Tibial nerve (tissue), 4 donors: ENCODE measurements around the gene NR2F2. TPM values are rescaled to one million over a fixed set of nuclear protein-coding genes. Genes with fewer than 3 reads are reported as not detected.
A peak's percentile ranks its signal among the peaks of the same experiment; 100 is the strongest.

Source experiments
- DNase-seq, 2 donors: peaks; one replicate each; pipeline ENCODE4 v3.0.0-alpha.2; 2019; ENCODE audit warnings: low spot score in 2 of 2
- H3K27ac ChIP-seq, 4 donors: fragments of 200-600 bp; sonication (generic) in 3 of 4; one replicate each; pipeline ENCODE4 v1.5.1; 2017 to 2019; ENCODE audit warnings: mild to moderate bottlenecking in 1 of 4
- H3K27me3 ChIP-seq, 2 donors: fragments of 200-600 bp; sonication (generic) in 1 of 2; one replicate each; pipeline versions ENCODE4 v1.5.1 to v1.6.0; 2017 to 2019
- H3K36me3 ChIP-seq, 3 donors: fragments of 200-600 bp; sonication (generic); one replicate each; pipeline ENCODE4 v1.5.1; 2018 to 2019
- H3K4me1 ChIP-seq, 4 donors: fragments of 200-600 bp; sonication (generic) in 3 of 4; one replicate each; pipeline ENCODE4 v1.5.1; 2017 to 2019
- H3K4me3 ChIP-seq, 4 donors: fragments of 200-600 bp; sonication (generic) in 3 of 4; one replicate each; pipeline ENCODE4 v1.5.1; 2017 to 2019; ENCODE audit warnings: mild to moderate bottlenecking in 1 of 4, moderate library complexity in 1 of 4
- H3K9me3 ChIP-seq, 4 donors: fragments of 200-600 bp; sonication (generic) in 3 of 4; one replicate each; pipeline ENCODE4 v1.5.1; 2017 to 2019
- EP300 ChIP-seq, 2 donors: sonication (generic); formaldehyde crosslinking; IDR thresholded peaks; one replicate each; pipeline ENCODE4 v1.6.1; 2017; ENCODE audit warnings: antibody characterized with exemption in 2 of 2, mild to moderate bottlenecking in 1 of 2
- POLR2A ChIP-seq, 2 donors: fragments of 450-650 bp; IDR thresholded peaks; one replicate each; pipeline ENCODE4 v1.6.1; 2017; ENCODE audit warnings: antibody characterized with exemption in 2 of 2, mild to moderate bottlenecking in 2 of 2, moderate library complexity in 2 of 2
- WGBS, 2 donors: methylation state at CpG; one replicate each; pipeline ENCODE4 v1.1.5; 2018; 5-methylcytosine and 5-hydroxymethylcytosine counted together
- total RNA-seq, 4 donors: library from RNA; depleted of rRNA; stranded (reverse); fragments of >200 nt; gene quantifications; one replicate each; pipeline ENCODE4 v1.1.0, GENCODE V29; 2016
- TF ChIP-seq, protein P1 (sequence below), 5 experiments: fragments of 200-600 bp in 3 of 5; fragments of 450-650 bp in 2 of 5; sonication (generic) in 3 of 5; IDR thresholded peaks; one replicate each; pipeline ENCODE4 v1.5.1; 2016 to 2019; ENCODE audit warnings: antibody characterized with exemption in 5 of 5, mild to moderate bottlenecking in 3 of 5, moderate library complexity in 2 of 5

Gene NR2F2
- total RNA-seq, 4 donors from 2014 or later = 70.8 to 129 (median 124) TPM

DNA sequence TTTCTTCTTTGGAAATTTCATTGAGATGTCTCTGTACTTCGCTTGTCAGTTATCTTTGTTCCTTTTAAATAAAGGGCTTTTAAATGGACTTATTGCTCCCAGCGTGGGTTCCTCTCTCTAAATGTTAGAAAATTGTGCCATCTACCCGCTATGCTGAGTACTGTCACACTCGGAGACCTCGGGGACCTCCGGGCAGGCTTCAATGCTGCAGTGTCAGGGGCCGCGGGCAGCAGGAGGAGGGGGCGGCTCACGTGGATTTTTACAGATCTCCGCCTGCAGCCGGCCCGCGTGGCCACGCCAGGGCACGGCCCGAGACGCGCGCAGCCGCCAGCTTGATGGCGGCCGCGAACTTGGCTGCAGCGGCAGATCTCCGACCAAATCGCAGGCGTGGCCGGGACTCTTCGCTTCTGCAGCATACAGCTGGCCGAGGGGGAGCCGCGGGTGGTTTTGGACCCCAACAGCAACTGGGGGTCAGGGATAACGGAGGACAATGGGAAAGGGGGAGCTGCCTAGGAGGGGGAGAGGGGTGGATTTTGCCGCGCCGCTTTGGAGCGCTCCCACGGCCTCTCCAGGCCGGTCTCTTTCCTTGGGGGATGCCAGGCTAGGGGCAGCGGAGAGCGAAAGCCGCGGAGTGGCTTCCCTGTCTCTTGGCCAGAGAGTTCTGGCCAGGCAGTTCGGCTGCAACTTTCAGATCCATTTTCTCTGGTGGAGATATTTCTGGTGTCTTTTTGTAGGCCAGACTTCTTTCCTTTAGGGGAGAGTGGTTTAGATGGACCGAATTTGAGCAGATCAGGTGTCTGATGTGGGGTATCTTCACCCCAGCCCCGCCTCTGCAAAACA, 15.3 kb downstream of the NR2F2 start:
- peak in 1 of 2 donors; percentile 97 for TF ChIP-seq EP300 (IDR thresholded peaks at IDR 0.05)
- peak; percentile 67 to 84 for TF ChIP-seq POLR2A (IDR thresholded peaks at IDR 0.05)
- TF ChIP-seq, protein P1, sequence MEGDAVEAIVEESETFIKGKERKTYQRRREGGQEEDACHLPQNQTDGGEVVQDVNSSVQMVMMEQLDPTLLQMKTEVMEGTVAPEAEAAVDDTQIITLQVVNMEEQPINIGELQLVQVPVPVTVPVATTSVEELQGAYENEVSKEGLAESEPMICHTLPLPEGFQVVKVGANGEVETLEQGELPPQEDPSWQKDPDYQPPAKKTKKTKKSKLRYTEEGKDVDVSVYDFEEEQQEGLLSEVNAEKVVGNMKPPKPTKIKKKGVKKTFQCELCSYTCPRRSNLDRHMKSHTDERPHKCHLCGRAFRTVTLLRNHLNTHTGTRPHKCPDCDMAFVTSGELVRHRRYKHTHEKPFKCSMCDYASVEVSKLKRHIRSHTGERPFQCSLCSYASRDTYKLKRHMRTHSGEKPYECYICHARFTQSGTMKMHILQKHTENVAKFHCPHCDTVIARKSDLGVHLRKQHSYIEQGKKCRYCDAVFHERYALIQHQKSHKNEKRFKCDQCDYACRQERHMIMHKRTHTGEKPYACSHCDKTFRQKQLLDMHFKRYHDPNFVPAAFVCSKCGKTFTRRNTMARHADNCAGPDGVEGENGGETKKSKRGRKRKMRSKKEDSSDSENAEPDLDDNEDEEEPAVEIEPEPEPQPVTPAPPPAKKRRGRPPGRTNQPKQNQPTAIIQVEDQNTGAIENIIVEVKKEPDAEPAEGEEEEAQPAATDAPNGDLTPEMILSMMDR (IDR thresholded peaks at IDR 0.05) = peak; percentile 45 to 86 (median 70)
- Histone ChIP-seq H3K27ac (peak overlapping the region; percentile 95 to 100 (median 98)), H3K4me3 (peak overlapping the region; percentile 48 to 89 (median 74)), H3K4me1 (peaks cover 0 to 44% (median 18%) of the 10 kb centered on the region in 4 donors), H3K36me3 (no peaks in the 10 kb centered on the region), H3K27me3 (no peaks in the 10 kb centered on the region), H3K9me3 (no peaks in the 10 kb centered on the region)
- 1 to 2% methylated on average over 24 to 47 of the region's 47 CpGs for WGBS, 2 donors
- DNase-seq = peak; percentile 84 to 87

GRCh38 chr15:96346409-96346970, 16.0 kb downstream of the NR2F2 start:
- peak overlapping the region; percentile 48 to 89 (median 74) for H3K4me3 ChIP-seq
- TF ChIP-seq POLR2A (IDR thresholded peaks at IDR 0.05) (no peak), EP300 (IDR thresholded peaks at IDR 0.05) (no peak)
- TF ChIP-seq, protein P1 (IDR thresholded peaks at IDR 0.05) = no peak
- DNase-seq = no peak
- no peaks in the 10 kb centered on the region for H3K9me3 ChIP-seq
- no peaks in the 10 kb centered on the region for H3K27me3 ChIP-seq
- peak overlapping the region; percentile 95 to 100 (median 98) for H3K27ac ChIP-seq
- no peaks in the 10 kb centered on the region for H3K36me3 ChIP-seq
- H3K4me1 ChIP-seq = peaks cover 0 to 47% (median 19%) of the 10 kb centered on the region in 4 donors
- WGBS, 2 donors = 6 to 8% methylated on average over 6 of the region's 6 CpGs

- Histone ChIP-seq H3K36me3 (no peaks in the 10 kb centered on the region), H3K27me3 (no peaks in the 10 kb centered on the region), H3K9me3 (no peaks in the 10 kb centered on the region), H3K4me3 (peak overlapping the region; percentile 48 to 89 (median 74)), H3K27ac (peak overlapping the region; percentile 95 to 100 (median 98)), H3K4me1 (peaks cover 0 to 51% (median 18%) of the 10 kb centered on the region in 4 donors)
- DNase-seq = peak in 1 of 2 donors; percentile 48
- 4 to 5% methylated on average over 39 of the region's 39 CpGs for WGBS, 2 donors
- TF ChIP-seq POLR2A (IDR thresholded peaks at IDR 0.05) = no peak
- TF ChIP-seq EP300 (IDR thresholded peaks at IDR 0.05) = peak in 1 of 2 donors; percentile 75
Observed at GRCh38 chr15:96347181-96348111, 16.9 kb downstream of the NR2F2 start.

DNA sequence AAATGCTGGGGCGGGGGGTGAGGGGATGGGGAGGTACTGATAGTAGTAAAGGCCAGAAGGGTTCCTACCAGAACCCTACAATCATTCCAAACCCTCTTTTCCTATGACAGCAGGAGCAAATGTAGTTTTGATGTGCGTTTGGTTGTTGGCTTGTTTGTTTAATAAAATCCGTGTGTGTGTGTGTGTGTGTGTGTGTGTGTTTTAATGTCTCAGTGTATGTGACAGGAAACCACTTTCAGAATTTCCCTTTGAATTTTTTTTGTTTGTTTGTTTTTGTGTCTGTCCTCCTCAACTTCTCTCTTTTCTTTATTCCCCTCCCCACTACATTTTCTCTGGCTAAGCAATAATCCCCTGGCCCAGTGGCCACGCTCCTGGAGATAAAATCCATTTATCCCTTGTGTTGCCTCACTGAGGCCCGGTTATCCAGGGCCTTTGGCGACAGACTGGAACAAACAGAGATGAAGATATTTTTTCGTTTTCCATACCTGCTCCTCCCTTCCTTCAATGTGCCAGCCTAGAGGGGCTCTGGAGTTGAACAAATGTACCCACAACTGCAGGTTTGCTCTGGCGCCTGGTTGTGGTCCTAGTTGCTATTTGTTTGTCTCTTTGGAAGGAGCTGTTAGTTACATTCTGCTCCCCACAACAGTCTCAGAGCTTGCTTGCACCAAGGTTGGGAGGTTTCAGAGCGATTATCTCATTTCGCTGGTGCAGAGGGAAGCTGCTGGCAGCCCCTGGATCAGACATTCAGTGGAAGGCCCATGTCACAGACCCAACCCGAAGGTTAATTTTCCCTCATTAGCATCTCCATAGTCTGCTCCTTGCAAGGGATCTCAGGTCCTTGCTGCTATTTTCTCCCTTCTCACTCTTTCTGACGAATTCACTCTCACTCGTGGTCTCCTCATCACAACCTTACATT, 17.9 kb downstream of the NR2F2 start:
- 6 to 10% methylated on average over 13 of the region's 13 CpGs for WGBS, 2 donors
- H3K4me3 ChIP-seq = peak overlapping the region; percentile 48 to 89 (median 74)

DNA sequence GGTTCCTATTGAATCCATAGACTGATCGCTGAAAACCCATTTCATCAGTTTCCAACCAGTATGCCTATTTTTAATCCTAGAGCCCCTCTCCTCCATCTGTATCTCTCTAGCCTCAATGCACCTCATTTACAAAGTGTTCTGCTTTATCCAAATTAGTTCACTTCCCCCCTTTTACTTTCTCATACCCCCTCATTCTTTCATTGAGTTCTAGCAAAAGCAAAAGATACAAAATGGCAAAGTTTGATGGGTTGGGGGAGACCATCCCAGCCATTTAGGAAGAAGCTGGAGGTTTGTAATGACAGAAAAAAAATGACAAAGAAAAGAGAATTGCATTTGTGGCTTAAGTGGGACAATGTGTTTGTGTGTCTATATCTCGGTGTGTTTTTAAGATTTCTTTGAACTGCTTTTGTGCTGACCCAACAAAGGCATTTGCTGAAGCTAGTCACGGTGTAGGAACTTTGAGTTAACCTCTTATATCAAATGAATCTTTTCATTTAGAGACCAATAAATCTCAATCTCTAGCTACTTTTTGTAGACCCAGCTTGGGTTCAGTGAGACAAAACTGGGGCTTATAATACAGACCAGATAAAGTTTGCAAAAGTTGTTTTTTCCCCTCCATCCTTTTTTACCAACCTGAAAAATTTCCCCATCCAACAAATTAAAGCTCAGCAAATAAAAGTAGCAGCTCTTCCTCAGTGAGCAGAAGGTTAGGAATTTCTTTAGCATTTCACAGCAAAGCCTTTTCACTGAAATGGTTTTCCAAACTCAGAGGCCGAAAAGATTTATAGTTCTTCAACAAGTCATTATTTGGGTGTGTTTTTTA, 18.7 kb downstream of the NR2F2 start:
- TF ChIP-seq EP300 (IDR thresholded peaks at IDR 0.05) (peak in 1 of 2 donors; percentile 4), POLR2A (IDR thresholded peaks at IDR 0.05) (no peak)
- TF ChIP-seq, protein P1 (IDR thresholded peaks at IDR 0.05) = no peak
- Histone ChIP-seq H3K4me1 (peaks cover 4 to 60% (median 24%) of the 10 kb centered on the region in 4 donors), H3K36me3 (no peaks in the 10 kb centered on the region), H3K27me3 (no peaks in the 10 kb centered on the region), H3K27ac (peak overlapping the region; percentile 95 to 100 (median 98)), H3K9me3 (no peaks in the 10 kb centered on the region), H3K4me3 (peak overlapping the region in 3 of 4 donors; percentile 2 to 89 (median 75))
- 12 to 17% methylated on average over 4 of the region's 4 CpGs for WGBS, 2 donors
- no peak for DNase-seq

More for the DNA sequence above, 17.9 kb downstream of the NR2F2 start:
- Histone ChIP-seq H3K36me3 (no peaks in the 10 kb centered on the region), H3K27me3 (no peaks in the 10 kb centered on the region), H3K9me3 (no peaks in the 10 kb centered on the region), H3K27ac (peak overlapping the region; percentile 95 to 100 (median 98)), H3K4me1 (peaks cover 4 to 60% (median 23%) of the 10 kb centered on the region in 4 donors)
- TF ChIP-seq EP300 (IDR thresholded peaks at IDR 0.05) (peak in 1 of 2 donors; percentile 26), POLR2A (IDR thresholded peaks at IDR 0.05) (no peak)
- peak in 1 of 2 donors; percentile 41 for DNase-seq
